GM23338 (cell line): ENCODE measurements around the gene XRCC4. TPM values are rescaled to one million over a fixed set of nuclear protein-coding genes. Genes with fewer than 3 reads are reported as not detected.

ENCODE experiments used
- ATAC-seq: fragments of 200-7000 bp; cut with Tn5 transposase; 3 replicates; pipeline ENCODE4 v1.9.1; 2020
- DNase-seq: peaks from one replicate; pipeline ENCODE4 v3.0.0-alpha.2; 2015; ENCODE audit warnings: low spot score
- H2AFZ ChIP-seq: fragments of 200-600 bp; sonication (generic); 2 replicates; pipeline ENCODE4 v1.8.0; 2016; ENCODE audit warnings: antibody characterized with exemption, mild to moderate bottlenecking, moderate library complexity
- H3F3A ChIP-seq: fragments of 200-600 bp; sonication (generic); replicated peaks from 2 replicates; pipeline ENCODE4 v1.8.0; 2017; ENCODE audit warnings: antibody characterized with exemption, mixed run types, low read depth
- H3K27ac ChIP-seq: fragments of 200-600 bp; sonication (generic); 2 replicates; pipeline ENCODE4 v1.6.1; 2016; ENCODE audit warnings: low read depth
- H3K27me3 ChIP-seq: fragments of 200-600 bp; sonication (generic); 2 replicates; pipeline ENCODE4 v1.8.0; 2016; ENCODE audit warnings: mild to moderate bottlenecking, mixed run types, moderate library complexity; ENCODE audit not compliant: insufficient read depth
- H3K36me3 ChIP-seq: fragments of 200-600 bp; sonication (generic); 2 replicates; pipeline ENCODE4 v1.8.0; 2016; ENCODE audit warnings: mild to moderate bottlenecking; ENCODE audit not compliant: insufficient read depth
- H3K4me1 ChIP-seq: fragments of 200-600 bp; sonication (generic); 2 replicates; pipeline ENCODE4 v1.8.0; 2016; ENCODE audit warnings: mild to moderate bottlenecking, moderate library complexity; ENCODE audit not compliant: insufficient read depth
- H3K4me2 ChIP-seq: fragments of 200-600 bp; sonication (generic); 2 replicates; pipeline ENCODE4 v1.7.1; 2017; ENCODE audit warnings: mixed run types
- H3K4me3 ChIP-seq: fragments of 200-600 bp; sonication (generic); 2 replicates; pipeline ENCODE4 v1.6.1; 2016; ENCODE audit warnings: mixed run types
- H3K79me2 ChIP-seq: fragments of 200-600 bp; sonication (generic); replicated peaks from 2 replicates; pipeline ENCODE4 v1.8.0; 2017; ENCODE audit warnings: mild to moderate bottlenecking; ENCODE audit not compliant: insufficient read depth
- H3K9me2 ChIP-seq: fragments of 200-600 bp; sonication (generic); 2 replicates; pipeline ENCODE4 v1.8.0; 2017; ENCODE audit not compliant: insufficient read depth
- H4K20me1 ChIP-seq: fragments of 200-600 bp; sonication (generic); replicated peaks from 2 replicates; pipeline ENCODE4 v1.8.0; 2017; ENCODE audit warnings: mild to moderate bottlenecking; ENCODE audit not compliant: insufficient read depth
- H3K27ac Mint-ChIP-seq: 2 replicates; pipeline ENCODE4 v1.8.0; 2020; ENCODE audit warnings: inconsistent platforms, mild to moderate bottlenecking, moderate library complexity, mixed read lengths
- H3K27me3 Mint-ChIP-seq: 3 replicates; pipeline ENCODE4 v1.8.0; 2022; ENCODE audit warnings: low read depth, mild to moderate bottlenecking, moderate library complexity, mixed read lengths, inconsistent platforms; ENCODE audit not compliant: insufficient read depth, poor library complexity
- H3K36me3 Mint-ChIP-seq: 3 replicates; pipeline ENCODE4 v1.8.0; 2021; ENCODE audit warnings: low read depth, mild to moderate bottlenecking, inconsistent platforms, moderate library complexity, mixed read lengths
- H3K4me1 Mint-ChIP-seq: 3 replicates; pipeline ENCODE4 v1.8.0; 2020; ENCODE audit warnings: mild to moderate bottlenecking, inconsistent platforms, mixed read lengths
- H3K4me3 Mint-ChIP-seq: 3 replicates; pipeline ENCODE4 v1.8.0; 2021; ENCODE audit warnings: moderate library complexity, mild to moderate bottlenecking, inconsistent platforms, mixed read lengths
- H3K9me3 Mint-ChIP-seq: 3 replicates; pipeline ENCODE4 v1.8.0; 2020; ENCODE audit warnings: moderate library complexity, mild to moderate bottlenecking, inconsistent platforms, mixed read lengths
- CREB1 ChIP-seq: fragments of 250-450 bp; sonication (Bioruptor Pico); IDR thresholded peaks from 2 replicates; pipeline ENCODE4 v1.5.0; 2020; ENCODE audit warnings: low read depth, mild to moderate bottlenecking, moderate library complexity
- EZH2phosphoT487 ChIP-seq: fragments of 200-600 bp; sonication (generic); IDR thresholded peaks from one replicate; pipeline ENCODE4 v1.8.1; 2018; ENCODE audit warnings: antibody characterized with exemption; ENCODE audit not compliant: unreplicated experiment
- POLR2AphosphoS5 ChIP-seq: IDR thresholded peaks from 2 replicates; pipeline ENCODE4 v1.6.1; 2016; ENCODE audit warnings: antibody characterized with exemption, low read depth
- STAT1 ChIP-seq: IDR thresholded peaks from one replicate; pipeline ENCODE4 v1.6.1; 2016; ENCODE audit warnings: antibody characterized with exemption; ENCODE audit not compliant: unreplicated experiment
- ZNF114 ChIP-seq: fragments of 250-450 bp; sonication (Bioruptor Pico); IDR thresholded peaks from 2 replicates; pipeline ENCODE4 v1.5.0; 2020; ENCODE audit warnings: mild to moderate bottlenecking, moderate library complexity
- ZNF331 ChIP-seq: fragments of 250-450 bp; sonication (Bioruptor Pico); IDR thresholded peaks from 2 replicates; pipeline ENCODE4 v1.5.0; 2020; ENCODE audit warnings: low read depth, mild to moderate bottlenecking, moderate library complexity
- polyA plus RNA-seq: library from polyadenylated mRNA; unstranded; fragments of >200 nt; fragmentation: Nextera tagmentation; extraction: Ambion mirVana; gene quantifications from 2 replicates; pipeline ENCODE4 v1.2.1, GENCODE V29; 2016
- total RNA-seq: library from RNA; depleted of rRNA; stranded (reverse); fragments of >200 nt; shearing (Covaris generic); gene quantifications from 2 replicates; pipeline ENCODE4 v1.2.3, GENCODE V29; 2014
- TF ChIP-seq, protein P1 (sequence below): IDR thresholded peaks from 2 replicates; pipeline ENCODE4 v1.6.1; 2016; ENCODE audit warnings: antibody characterized with exemption
- TF ChIP-seq, protein P2 (sequence below), 2 experiments: fragments of 200-600 bp in 1 of 2; sonication (generic) in 1 of 2; conservative IDR thresholded peaks; 2 replicates each; pipeline versions ENCODE4 v1.5.1 to v1.6.1; 2016 to 2017; ENCODE audit warnings: antibody characterized with exemption in 2 of 2, low read depth in 2 of 2, mild to moderate bottlenecking in 2 of 2, moderate library complexity in 1 of 2
- TF ChIP-seq, protein P3 (sequence below): fragments of 250-450 bp; sonication (Bioruptor Pico); IDR thresholded peaks from 2 replicates; pipeline ENCODE4 v1.5.0; 2020; ENCODE audit warnings: mild to moderate bottlenecking, moderate library complexity

XRCC4 gene
- total and polyA plus RNA-seq, 2 experiments from 2014 or later = 11.5 to 22.4 TPM

DNA sequence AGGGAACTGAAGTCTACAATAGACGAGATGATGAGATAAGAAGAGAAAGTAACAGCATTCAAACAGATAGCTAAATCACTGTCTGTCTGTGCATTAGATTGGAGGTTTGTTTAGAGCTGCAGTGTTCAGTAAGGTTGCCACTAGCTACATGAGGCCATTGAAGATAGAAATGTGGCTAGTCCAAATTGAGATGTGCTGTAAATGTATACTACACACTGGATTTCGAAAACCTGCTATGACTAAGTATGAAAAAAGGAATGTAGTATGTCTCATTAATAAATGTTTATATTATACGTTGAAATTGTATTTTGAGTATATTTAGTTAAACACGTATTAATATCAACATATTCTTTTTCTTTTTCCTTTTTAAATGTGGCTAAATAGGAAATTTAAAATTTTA lies 142.1 kb downstream of the XRCC4 start:
- DNase-seq (no peak), ATAC-seq (no peak)
- Mint-ChIP-seq H3K36me3 (no peaks in the 10 kb centered on the region), H3K4me3 (no peak overlapping the region), H3K9me3 (no peaks in the 10 kb centered on the region), H3K4me1 (peaks cover 7% of the 10 kb centered on the region; the same call in 2 of the 3 replicates), H3K27me3 (no peaks in the 10 kb centered on the region), H3K27ac (no peak overlapping the region)
- TF ChIP-seq, protein P1, sequence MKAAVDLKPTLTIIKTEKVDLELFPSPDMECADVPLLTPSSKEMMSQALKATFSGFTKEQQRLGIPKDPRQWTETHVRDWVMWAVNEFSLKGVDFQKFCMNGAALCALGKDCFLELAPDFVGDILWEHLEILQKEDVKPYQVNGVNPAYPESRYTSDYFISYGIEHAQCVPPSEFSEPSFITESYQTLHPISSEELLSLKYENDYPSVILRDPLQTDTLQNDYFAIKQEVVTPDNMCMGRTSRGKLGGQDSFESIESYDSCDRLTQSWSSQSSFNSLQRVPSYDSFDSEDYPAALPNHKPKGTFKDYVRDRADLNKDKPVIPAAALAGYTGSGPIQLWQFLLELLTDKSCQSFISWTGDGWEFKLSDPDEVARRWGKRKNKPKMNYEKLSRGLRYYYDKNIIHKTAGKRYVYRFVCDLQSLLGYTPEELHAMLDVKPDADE = no peak
- no peak for TF ChIP-seq POLR2AphosphoS5
- no peak for TF ChIP-seq STAT1
- no peak for TF ChIP-seq ZNF331 (CRISPR knock-in tag)
- TF ChIP-seq ZNF114 (CRISPR knock-in tag) = no peak
- no peak for TF ChIP-seq CREB1 (CRISPR knock-in tag)
- TF ChIP-seq, protein P2, sequence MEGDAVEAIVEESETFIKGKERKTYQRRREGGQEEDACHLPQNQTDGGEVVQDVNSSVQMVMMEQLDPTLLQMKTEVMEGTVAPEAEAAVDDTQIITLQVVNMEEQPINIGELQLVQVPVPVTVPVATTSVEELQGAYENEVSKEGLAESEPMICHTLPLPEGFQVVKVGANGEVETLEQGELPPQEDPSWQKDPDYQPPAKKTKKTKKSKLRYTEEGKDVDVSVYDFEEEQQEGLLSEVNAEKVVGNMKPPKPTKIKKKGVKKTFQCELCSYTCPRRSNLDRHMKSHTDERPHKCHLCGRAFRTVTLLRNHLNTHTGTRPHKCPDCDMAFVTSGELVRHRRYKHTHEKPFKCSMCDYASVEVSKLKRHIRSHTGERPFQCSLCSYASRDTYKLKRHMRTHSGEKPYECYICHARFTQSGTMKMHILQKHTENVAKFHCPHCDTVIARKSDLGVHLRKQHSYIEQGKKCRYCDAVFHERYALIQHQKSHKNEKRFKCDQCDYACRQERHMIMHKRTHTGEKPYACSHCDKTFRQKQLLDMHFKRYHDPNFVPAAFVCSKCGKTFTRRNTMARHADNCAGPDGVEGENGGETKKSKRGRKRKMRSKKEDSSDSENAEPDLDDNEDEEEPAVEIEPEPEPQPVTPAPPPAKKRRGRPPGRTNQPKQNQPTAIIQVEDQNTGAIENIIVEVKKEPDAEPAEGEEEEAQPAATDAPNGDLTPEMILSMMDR (conservative IDR thresholded peaks at IDR 0.05; ENCODE audit: low read depth in 2 of 2) = no peak
- TF ChIP-seq, protein P3, sequence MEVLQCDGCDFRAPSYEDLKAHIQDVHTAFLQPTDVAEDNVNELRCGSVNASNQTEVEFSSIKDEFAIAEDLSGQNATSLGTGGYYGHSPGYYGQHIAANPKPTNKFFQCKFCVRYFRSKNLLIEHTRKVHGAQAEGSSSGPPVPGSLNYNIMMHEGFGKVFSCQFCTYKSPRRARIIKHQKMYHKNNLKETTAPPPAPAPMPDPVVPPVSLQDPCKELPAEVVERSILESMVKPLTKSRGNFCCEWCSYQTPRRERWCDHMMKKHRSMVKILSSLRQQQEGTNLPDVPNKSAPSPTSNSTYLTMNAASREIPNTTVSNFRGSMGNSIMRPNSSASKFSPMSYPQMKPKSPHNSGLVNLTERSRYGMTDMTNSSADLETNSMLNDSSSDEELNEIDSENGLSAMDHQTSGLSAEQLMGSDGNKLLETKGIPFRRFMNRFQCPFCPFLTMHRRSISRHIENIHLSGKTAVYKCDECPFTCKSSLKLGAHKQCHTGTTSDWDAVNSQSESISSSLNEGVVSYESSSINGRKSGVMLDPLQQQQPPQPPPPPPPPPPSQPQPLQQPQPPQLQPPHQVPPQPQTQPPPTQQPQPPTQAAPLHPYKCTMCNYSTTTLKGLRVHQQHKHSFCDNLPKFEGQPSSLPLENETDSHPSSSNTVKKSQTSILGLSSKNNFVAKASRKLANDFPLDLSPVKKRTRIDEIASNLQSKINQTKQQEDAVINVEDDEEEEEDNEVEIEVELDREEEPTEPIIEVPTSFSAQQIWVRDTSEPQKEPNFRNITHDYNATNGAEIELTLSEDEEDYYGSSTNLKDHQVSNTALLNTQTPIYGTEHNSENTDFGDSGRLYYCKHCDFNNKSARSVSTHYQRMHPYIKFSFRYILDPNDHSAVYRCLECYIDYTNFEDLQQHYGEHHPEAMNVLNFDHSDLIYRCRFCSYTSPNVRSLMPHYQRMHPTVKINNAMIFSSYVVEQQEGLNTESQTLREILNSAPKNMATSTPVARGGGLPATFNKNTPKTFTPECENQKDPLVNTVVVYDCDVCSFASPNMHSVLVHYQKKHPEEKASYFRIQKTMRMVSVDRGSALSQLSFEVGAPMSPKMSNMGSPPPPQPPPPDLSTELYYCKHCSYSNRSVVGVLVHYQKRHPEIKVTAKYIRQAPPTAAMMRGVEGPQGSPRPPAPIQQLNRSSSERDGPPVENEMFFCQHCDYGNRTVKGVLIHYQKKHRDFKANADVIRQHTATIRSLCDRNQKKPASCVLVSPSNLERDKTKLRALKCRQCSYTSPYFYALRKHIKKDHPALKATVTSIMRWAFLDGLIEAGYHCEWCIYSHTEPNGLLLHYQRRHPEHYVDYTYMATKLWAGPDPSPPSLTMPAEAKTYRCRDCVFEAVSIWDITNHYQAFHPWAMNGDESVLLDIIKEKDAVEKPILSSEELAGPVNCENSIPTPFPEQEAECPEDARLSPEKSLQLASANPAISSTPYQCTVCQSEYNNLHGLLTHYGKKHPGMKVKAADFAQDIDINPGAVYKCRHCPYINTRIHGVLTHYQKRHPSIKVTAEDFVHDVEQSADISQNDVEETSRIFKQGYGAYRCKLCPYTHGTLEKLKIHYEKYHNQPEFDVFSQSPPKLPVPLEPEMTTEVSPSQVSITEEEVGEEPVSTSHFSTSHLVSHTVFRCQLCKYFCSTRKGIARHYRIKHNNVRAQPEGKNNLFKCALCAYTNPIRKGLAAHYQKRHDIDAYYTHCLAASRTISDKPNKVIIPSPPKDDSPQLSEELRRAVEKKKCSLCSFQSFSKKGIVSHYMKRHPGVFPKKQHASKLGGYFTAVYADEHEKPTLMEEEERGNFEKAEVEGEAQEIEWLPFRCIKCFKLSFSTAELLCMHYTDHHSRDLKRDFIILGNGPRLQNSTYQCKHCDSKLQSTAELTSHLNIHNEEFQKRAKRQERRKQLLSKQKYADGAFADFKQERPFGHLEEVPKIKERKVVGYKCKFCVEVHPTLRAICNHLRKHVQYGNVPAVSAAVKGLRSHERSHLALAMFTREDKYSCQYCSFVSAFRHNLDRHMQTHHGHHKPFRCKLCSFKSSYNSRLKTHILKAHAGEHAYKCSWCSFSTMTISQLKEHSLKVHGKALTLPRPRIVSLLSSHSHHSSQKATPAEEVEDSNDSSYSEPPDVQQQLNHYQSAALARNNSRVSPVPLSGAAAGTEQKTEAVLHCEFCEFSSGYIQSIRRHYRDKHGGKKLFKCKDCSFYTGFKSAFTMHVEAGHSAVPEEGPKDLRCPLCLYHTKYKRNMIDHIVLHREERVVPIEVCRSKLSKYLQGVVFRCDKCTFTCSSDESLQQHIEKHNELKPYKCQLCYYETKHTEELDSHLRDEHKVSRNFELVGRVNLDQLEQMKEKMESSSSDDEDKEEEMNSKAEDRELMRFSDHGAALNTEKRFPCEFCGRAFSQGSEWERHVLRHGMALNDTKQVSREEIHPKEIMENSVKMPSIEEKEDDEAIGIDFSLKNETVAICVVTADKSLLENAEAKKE (CRISPR knock-in tag) = no peak
- no peak for TF ChIP-seq EZH2phosphoT487
- H4K20me1 ChIP-seq = no peaks in the 10 kb centered on the region
- H3K9me2 ChIP-seq = no peaks in the 10 kb centered on the region
- no peaks in the 10 kb centered on the region for H3K27me3 ChIP-seq
- no peaks in the 10 kb centered on the region for H3K36me3 ChIP-seq
- H3K4me3 ChIP-seq = no peak overlapping the region
- H3K4me1 ChIP-seq = 0 out of 2 replicates have a peak, but pooled peaks cover 3% of the 10 kb centered on the region
- H3K4me2 ChIP-seq = no peak overlapping the region
- H3K79me2 ChIP-seq = no peaks in the 10 kb centered on the region
- H3K27ac ChIP-seq = no peak overlapping the region
- H3F3A ChIP-seq = no peaks in the 10 kb centered on the region
- no peak overlapping the region for H2AFZ ChIP-seq
